ENCODE measurements around the gene CRHR2. TPM values are rescaled to one million over a fixed set of nuclear protein-coding genes. Genes with fewer than 3 reads are reported as not detected.

The CRHR2 gene
- total and polyA plus RNA-seq, 2 of the 4 experiments (the other 2 are of a cell fraction) = not detected

DNA sequence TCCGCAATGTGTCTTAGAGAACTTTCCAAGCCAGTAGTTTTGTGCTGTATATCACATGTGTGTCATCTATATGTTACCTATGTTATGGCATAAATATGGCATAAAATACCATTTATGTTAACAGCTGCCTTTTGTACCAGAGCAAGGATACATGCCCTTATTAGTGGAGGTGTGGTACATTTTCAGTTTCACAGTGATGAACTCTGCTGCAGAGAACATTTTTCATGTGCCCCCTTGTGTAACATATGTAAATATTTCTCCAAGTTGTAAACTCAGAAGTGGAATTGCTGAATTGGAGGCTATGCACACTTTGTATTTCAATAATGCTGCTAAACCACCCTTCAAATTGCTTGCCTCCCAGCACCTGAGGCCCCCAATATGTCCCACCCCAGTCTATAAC, 31.9 kb upstream of the CRHR2 start:
- Histone ChIP-seq H2AFZ (replicated peaks; ENCODE audit: low read length, poor library complexity) (no peak overlapping the region), H3K9me3 (ENCODE audit: control insufficient read depth, insufficient read depth, low read length) (peaks cover 3% of the 10 kb centered on the region; the same call in 1 of the 2 replicates), H3K4me1 (ENCODE audit: control insufficient read depth, insufficient read depth, low read length) (no peaks in the 10 kb centered on the region), H3K18ac (ENCODE audit: low read depth, low read length) (no peak overlapping the region), H3K4me3 (ENCODE audit: insufficient read depth, low read depth, low read length) (no peak overlapping the region), H2BK20ac (ENCODE audit: low read depth, low read length) (no peak overlapping the region), H4K5ac (ENCODE audit: low read depth, low read length) (no peak overlapping the region), H4K20me1 (ENCODE audit: insufficient read depth, low read length) (no peaks in the 10 kb centered on the region), H3K9ac (ENCODE audit: low read depth, low read length) (no peak overlapping the region), H3K27ac (ENCODE audit: insufficient read depth, low read length) (no peak overlapping the region), H3K4me2 (ENCODE audit: low read depth, low read length) (no peak overlapping the region), H3K36me3 (ENCODE audit: control insufficient read depth, insufficient read depth, low read length) (no peaks in the 10 kb centered on the region), H3K23ac (ENCODE audit: low read depth, low read length) (no peak overlapping the region), H2AK9ac (replicated peaks; ENCODE audit: low read depth, low read length, poor library complexity) (no peak overlapping the region), H2BK120ac (ENCODE audit: low read depth, low read length) (no peak overlapping the region), H2BK5ac (ENCODE audit: low read depth, low read length, poor library complexity, severe bottlenecking) (no peak overlapping the region), H4K91ac (ENCODE audit: insufficient read depth, low read depth, low read length) (no peak overlapping the region), H3K56ac (ENCODE audit: extremely low read depth, insufficient read depth, low read length) (no peak overlapping the region), H3K4ac (ENCODE audit: low read depth, low read length) (no peak overlapping the region), H3K27me3 (ENCODE audit: control insufficient read depth, insufficient read depth, low read length) (peaks cover 7% of the 10 kb centered on the region; the same call in 1 of the 2 replicates), H3K9me1 (ENCODE audit: insufficient read depth, low read length) (no peaks in the 10 kb centered on the region), H3K79me1 (ENCODE audit: low read depth in 1 of 2, low read length in 2 of 2) (no peaks in the 10 kb centered on the region), H2AK5ac (ENCODE audit: low read depth, low read length) (no peak overlapping the region), H2BK15ac (ENCODE audit: low read depth, low read length) (no peak overlapping the region), H3K14ac (replicated peaks; ENCODE audit: low read depth, low read length) (no peak overlapping the region), H4K8ac (ENCODE audit: low read depth in 2 of 2, low read length in 2 of 2) (no peak overlapping the region)
- POLR2A ChIA-PET (ENCODE audit: unreplicated experiment) = no interaction called here
- ATAC-seq (ENCODE audit: low read depth) (no peak), DNase-seq (no peak)
- in situ Hi-C loops (cut with MboI; ENCODE audit: low sequenced_read_pairs) (no loop called here), dilution Hi-C loops (cut with HindIII; ENCODE audit: low sequenced_read_pairs, unreplicated experiment) (no loop called here), intact Hi-C loops (cut with micrococcal nuclease) (no loop called here)
- BruUV-seq (replicated peaks) = no TSS peak
- TF ChIP-seq RCOR1 (IDR thresholded peaks at IDR 0.05; ENCODE audit: insufficient replicate concordance, low read length) = no peak
- no peak for TF ChIP-seq MAFK (IDR thresholded peaks at IDR 0.05; ENCODE audit: low read depth, low read length)
- TF ChIP-seq, protein P1, sequence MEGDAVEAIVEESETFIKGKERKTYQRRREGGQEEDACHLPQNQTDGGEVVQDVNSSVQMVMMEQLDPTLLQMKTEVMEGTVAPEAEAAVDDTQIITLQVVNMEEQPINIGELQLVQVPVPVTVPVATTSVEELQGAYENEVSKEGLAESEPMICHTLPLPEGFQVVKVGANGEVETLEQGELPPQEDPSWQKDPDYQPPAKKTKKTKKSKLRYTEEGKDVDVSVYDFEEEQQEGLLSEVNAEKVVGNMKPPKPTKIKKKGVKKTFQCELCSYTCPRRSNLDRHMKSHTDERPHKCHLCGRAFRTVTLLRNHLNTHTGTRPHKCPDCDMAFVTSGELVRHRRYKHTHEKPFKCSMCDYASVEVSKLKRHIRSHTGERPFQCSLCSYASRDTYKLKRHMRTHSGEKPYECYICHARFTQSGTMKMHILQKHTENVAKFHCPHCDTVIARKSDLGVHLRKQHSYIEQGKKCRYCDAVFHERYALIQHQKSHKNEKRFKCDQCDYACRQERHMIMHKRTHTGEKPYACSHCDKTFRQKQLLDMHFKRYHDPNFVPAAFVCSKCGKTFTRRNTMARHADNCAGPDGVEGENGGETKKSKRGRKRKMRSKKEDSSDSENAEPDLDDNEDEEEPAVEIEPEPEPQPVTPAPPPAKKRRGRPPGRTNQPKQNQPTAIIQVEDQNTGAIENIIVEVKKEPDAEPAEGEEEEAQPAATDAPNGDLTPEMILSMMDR (conservative IDR thresholded peaks at IDR 0.05; ENCODE audit: low read depth, low read length) = no peak
- TF ChIP-seq, protein P2, sequence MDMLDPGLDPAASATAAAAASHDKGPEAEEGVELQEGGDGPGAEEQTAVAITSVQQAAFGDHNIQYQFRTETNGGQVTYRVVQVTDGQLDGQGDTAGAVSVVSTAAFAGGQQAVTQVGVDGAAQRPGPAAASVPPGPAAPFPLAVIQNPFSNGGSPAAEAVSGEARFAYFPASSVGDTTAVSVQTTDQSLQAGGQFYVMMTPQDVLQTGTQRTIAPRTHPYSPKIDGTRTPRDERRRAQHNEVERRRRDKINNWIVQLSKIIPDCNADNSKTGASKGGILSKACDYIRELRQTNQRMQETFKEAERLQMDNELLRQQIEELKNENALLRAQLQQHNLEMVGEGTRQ (IDR thresholded peaks at IDR 0.05; ENCODE audit: low read depth, low read length) = no peak
- TF ChIP-seq ELK1 (IDR thresholded peaks at IDR 0.05; ENCODE audit: borderline replicate concordance, low read depth, low read length) = no peak
- TF ChIP-seq RAD21 (IDR thresholded peaks at IDR 0.05; ENCODE audit: low read length) = no peak
- no peak for TF ChIP-seq NFE2L2 (IDR thresholded peaks at IDR 0.05; ENCODE audit: low read depth, low read length)
- TF ChIP-seq MXI1 (IDR thresholded peaks at IDR 0.05; ENCODE audit: borderline replicate concordance, low read depth, low read length) = no peak
- no CpG with 5 or more reads among the region's 1 CpG for WGBS, 2 experiments (ENCODE audit: extremely low coverage in 2 of 2, insufficient read length in 1 of 2)
- CTCF ChIA-PET = no interaction called here
